NCI-H2227 treated with DMSO at 0.1 percent for 48 hours (cell line): ENCODE data around the gene MKS1.

ENCODE experiments used
- DNase-seq: peaks from one replicate; lab custom pipeline; 2025; lab: John Stamatoyannopoulos, UW

Gene MKS1

GRCh38 chr17:58200024-58200633 lies 18.9 kb downstream of the MKS1 start:
- peak; percentile 65 for DNase-seq

- DNase-seq, result no peak
Observed at GRCh38 chr17:58196610-58197009, 22.4 kb downstream of the MKS1 start.

- DNase-seq, result no peak
Observed at GRCh38 chr17:58195518-58196123, 23.4 kb downstream of the MKS1 start.

- no peak for DNase-seq
Observed at GRCh38 chr17:58193641-58194255, 25.3 kb downstream of the MKS1 start.

- no peak for DNase-seq
Observed at GRCh38 chr17:58192612-58193011, 26.4 kb downstream of the MKS1 start, which contains the start of gene EPX. TSS of gene EPX (plus strand) at chr17:58192726. CDS start at chr17:58192847, 121 bp downstream.

GRCh38 chr17:58191241-58191896 lies 27.7 kb downstream of the MKS1 start:
- DNase-seq, result no peak

GRCh38 chr17:58189436-58190146 lies 29.5 kb downstream of the MKS1 start:
- no peak for DNase-seq

GRCh38 chr17:58187675-58188074 lies 31.4 kb downstream of the MKS1 start:
- no peak for DNase-seq

- DNase-seq, result no peak
Observed at GRCh38 chr17:58187063-58187462, 32.0 kb downstream of the MKS1 start.

GRCh38 chr17:58186591-58186990 lies 32.5 kb downstream of the MKS1 start:
- no peak for DNase-seq

GRCh38 chr17:58184986-58185761 lies 33.9 kb downstream of the MKS1 start:
- no peak for DNase-seq

GRCh38 chr17:58184308-58184985 lies 34.6 kb downstream of the MKS1 start:
- DNase-seq, result no peak

- DNase-seq, result no peak
Observed at GRCh38 chr17:58183514-58183913, 35.5 kb downstream of the MKS1 start.

- no peak for DNase-seq
Observed at GRCh38 chr17:58181796-58182195, 37.3 kb downstream of the MKS1 start.

- DNase-seq, result no peak
Observed at GRCh38 chr17:58176200-58176599, 42.9 kb downstream of the MKS1 start.

GRCh38 chr17:58174871-58175270 lies 44.2 kb downstream of the MKS1 start:
- DNase-seq, result no peak

- DNase-seq, result no peak
Observed at GRCh38 chr17:58172369-58173071, 46.5 kb downstream of the MKS1 start.

GRCh38 chr17:58170622-58171021 lies 48.4 kb downstream of the MKS1 start:
- DNase-seq, result no peak

GRCh38 chr17:58166682-58167081 lies 52.4 kb downstream of the MKS1 start, which contains the start of gene OR4D2:
TSS of gene OR4D2 (plus strand) at chr17:58166982. CDS start at chr17:58169656, 2,674 bp downstream.
- no peak for DNase-seq

GRCh38 chr17:58165981-58166380 lies 53.1 kb downstream of the MKS1 start:
- DNase-seq, result no peak
